ENCODE data around the gene ZNF497.

The ZNF497 gene

DNA sequence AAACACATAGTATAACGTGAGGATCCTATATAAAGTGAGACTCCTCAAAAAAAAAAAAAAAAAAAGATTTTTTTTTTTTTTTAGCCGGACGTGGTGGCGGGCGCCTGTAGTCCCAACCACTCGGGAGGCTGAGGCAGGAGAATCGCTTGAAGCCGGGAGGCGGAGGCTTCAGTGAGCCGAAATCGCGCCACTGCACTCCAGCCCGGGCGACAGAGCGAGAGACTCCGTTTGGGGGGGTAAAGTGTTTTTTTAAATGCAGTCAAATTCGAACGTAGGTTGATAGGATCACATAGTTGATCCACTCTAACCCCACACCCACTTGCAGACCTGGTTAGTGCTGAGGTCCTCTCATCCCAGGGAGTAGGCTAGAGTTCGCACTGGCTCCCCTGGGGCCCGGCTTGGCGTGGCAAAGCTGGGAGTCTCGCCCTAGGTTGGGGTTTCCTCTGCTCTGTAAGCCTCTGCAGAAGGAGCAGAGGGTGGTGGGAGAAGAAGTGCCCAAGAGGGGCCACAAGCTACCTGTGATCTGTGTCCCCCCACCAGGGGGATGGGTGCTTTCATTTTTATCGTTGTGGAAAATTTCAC lies 39.4 kb upstream of the ZNF497 start:
- TF ChIP-seq, protein P1, sequence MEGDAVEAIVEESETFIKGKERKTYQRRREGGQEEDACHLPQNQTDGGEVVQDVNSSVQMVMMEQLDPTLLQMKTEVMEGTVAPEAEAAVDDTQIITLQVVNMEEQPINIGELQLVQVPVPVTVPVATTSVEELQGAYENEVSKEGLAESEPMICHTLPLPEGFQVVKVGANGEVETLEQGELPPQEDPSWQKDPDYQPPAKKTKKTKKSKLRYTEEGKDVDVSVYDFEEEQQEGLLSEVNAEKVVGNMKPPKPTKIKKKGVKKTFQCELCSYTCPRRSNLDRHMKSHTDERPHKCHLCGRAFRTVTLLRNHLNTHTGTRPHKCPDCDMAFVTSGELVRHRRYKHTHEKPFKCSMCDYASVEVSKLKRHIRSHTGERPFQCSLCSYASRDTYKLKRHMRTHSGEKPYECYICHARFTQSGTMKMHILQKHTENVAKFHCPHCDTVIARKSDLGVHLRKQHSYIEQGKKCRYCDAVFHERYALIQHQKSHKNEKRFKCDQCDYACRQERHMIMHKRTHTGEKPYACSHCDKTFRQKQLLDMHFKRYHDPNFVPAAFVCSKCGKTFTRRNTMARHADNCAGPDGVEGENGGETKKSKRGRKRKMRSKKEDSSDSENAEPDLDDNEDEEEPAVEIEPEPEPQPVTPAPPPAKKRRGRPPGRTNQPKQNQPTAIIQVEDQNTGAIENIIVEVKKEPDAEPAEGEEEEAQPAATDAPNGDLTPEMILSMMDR (IDR thresholded peaks at IDR 0.05; ENCODE audit: insufficient read depth, low read depth, low read length, missing control alignments), result no peak
- H3K4me3 ChIP-seq (ENCODE audit: low read length), result peak overlapping the region; percentile 71
- no peak for DNase-seq (ENCODE audit: low read depth)

DNA sequence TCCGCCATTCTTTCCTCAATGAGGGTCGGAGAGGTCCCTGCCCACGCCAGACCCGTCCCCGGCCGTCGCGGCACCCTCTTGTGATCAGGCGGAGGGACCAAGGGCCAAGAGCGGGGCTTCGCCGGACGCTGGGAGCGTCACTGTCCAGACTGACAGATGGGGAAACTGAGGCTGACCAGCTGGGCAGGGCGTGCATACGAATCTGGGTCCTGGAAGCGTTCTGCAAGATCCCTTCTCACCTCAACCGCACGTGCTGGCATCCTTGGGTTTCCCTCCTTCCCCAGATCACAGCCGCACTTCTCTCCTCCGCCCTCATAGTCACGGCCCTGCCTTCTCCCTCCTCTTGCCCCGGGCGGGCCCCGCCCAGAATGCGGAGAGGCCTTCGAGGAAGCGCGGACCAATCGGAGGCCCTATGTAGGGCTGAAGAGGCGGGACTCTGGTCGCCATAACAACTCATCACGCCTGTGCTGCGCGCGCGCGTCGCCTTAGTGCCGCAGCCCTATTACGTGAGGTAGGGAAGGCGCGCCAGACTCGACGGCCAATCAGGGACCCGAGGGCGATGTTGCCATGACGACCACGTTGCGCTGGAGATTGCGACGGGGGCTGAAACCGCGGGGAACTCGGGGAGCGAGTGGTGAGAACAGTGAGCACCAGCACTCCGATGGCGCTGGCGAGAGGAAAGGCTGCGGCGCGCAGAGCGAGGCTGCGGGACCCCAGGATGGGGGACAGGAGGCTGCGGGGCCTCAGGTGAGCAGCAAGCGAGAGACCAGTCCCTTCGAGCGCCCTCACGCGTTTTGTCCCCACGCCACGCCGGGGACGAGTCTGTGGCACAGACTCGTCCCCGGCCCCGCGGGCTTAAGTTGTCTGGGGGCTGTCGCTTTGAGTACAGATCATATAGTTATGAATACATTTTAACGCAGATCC lies 38.6 kb upstream of the ZNF497 start:
- TF ChIP-seq, protein P1 (IDR thresholded peaks at IDR 0.05; ENCODE audit: insufficient read depth, low read depth, low read length, missing control alignments), result no peak
- peak overlapping the region; percentile 71 for H3K4me3 ChIP-seq (ENCODE audit: low read length)
- DNase-seq (ENCODE audit: low read depth), result peak; percentile 100

DNA sequence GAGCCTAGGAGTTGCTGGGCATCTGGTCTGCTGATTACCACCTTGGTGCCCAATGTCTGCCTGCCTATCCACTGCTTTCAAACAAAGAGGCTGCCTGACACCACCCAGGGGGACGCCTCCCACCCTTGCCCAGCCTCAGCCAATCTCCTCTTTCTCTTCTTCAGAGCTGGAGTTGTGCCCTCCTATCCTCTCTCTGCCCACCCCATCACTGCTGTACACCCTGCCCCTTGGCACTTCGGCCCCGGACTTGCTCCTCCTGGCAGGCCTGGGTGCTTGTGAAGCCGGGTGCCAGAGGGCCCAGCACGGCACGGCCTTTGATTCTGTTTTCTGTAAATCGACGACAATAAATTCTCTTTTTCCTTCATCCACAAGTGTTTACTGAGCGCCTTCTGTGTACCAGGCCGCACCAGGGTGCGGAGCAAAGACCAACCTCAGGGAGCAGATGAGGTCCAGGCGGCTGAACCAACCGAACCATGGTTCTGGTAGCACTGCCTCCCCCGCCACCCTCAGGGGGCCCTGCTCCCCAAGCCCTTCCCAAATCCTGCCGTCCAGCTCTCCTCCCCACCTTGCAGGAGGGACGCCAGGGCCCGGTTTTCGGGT lies 37.9 kb upstream of the ZNF497 start:
- TF ChIP-seq, protein P1 (IDR thresholded peaks at IDR 0.05; ENCODE audit: insufficient read depth, low read depth, low read length, missing control alignments), result no peak
- DNase-seq (ENCODE audit: low read depth), result no peak
- peak overlapping the region; percentile 35 for H3K4me3 ChIP-seq (ENCODE audit: low read length)

DNA sequence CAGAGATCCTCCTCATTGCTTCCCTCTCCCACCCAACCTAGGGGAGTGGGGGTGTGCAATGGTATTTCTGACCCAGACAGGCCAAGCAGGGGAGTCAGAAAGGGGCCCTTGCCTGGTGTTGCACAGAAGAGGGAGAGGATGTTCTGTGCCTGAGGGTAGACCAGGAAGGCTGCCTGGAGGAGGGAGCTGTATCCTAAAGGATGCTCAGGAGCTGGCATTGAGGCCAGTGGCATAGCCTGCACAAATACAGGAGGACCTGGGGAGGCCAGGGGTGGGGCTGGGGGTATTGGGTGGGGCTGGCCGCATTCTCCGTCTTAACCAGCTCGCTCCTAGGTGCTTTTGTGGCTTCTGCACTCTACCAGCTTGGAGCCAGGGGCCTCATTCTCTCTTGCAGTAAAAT lies 37.4 kb upstream of the ZNF497 start:
- DNase-seq (ENCODE audit: low read depth), result no peak
- no peak overlapping the region for H3K4me3 ChIP-seq (ENCODE audit: low read length)
- TF ChIP-seq, protein P1 (IDR thresholded peaks at IDR 0.05; ENCODE audit: insufficient read depth, low read depth, low read length, missing control alignments), result no peak

DNA sequence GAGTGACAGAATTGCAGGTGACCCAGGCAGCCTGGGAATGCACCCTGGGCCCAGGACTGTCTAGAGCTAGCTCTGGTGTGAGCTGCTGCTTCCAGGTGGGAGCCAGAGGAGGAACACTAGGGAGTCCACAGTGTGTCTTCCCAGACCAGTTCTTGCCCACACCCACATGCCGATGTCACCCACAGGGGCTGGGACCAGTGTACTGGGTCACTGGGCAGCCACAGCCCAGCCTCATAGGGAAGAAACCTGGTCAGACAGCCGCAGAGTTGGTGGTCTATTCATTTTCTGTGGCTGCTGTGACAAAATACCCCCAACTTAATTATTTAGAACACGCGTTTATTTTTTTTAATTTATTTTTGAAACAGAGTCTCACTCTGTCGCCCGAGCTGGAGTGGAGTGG lies 36.0 kb upstream of the ZNF497 start:
- TF ChIP-seq, protein P1 (IDR thresholded peaks at IDR 0.05; ENCODE audit: insufficient read depth, low read depth, low read length, missing control alignments), result no peak
- no peak overlapping the region for H3K4me3 ChIP-seq (ENCODE audit: low read length)
- no peak for DNase-seq (ENCODE audit: low read depth)

DNA sequence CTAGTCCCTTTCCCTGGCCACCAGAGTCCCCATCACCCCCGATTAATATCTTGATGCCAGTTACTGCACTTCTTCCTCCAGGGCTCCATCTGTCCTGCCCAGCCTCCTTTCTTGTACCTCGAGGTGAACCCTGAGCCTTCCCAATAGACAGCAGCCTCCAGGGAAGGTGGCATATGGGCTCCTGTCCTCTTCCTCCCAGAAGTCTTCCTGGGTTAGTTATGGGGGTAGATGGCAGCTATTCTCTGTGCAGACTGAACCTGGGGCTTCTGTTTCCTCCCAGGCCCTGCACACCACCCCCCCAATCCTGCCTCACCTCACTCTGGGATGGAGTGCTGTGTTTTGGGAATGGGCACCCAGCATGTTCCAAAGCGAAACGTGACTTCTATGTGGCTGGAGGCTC lies 35.5 kb upstream of the ZNF497 start:
- no peak overlapping the region for H3K4me3 ChIP-seq (ENCODE audit: low read length)
- TF ChIP-seq, protein P1 (IDR thresholded peaks at IDR 0.05; ENCODE audit: insufficient read depth, low read depth, low read length, missing control alignments), result no peak

More for the DNA sequence above, 35.5 kb upstream of the ZNF497 start:
- DNase-seq (ENCODE audit: low read depth), result no peak
